Psoas muscle (tissue), 8 donors: ENCODE results near the gene SHMT2. TPM values are rescaled to one million over a fixed set of nuclear protein-coding genes. Genes with fewer than 3 reads are reported as not detected.

Experiments
- ATAC-seq, 4 donors: fragments of 200-7000 bp; cut with Tn5 transposase; one replicate each; pipeline ENCODE4 v1.9.1; 2020; ENCODE audit warnings: moderate library complexity in 3 of 4, mild to moderate bottlenecking in 2 of 4
- DNase-seq, 2 donors: peaks; one replicate each; pipeline ENCODE4 v3.0.0-alpha.2; 2020
- H3K27ac ChIP-seq: fragments of 200-600 bp; one replicate; pipeline ENCODE4 v1.8.0; 2022
- H3K27me3 ChIP-seq, 3 donors: fragments of 200-600 bp in 1 of 3; one replicate each; pipeline versions ENCODE4 v1.6.1 to v1.8.0; 2013 to 2022; ENCODE audit warnings: low read length in 2 of 3, mild to moderate bottlenecking in 2 of 3, moderate library complexity in 1 of 3; ENCODE audit not compliant: insufficient read depth in 3 of 3
- H3K36me3 ChIP-seq, 2 donors: fragments of 200-600 bp in 1 of 2; one replicate each; pipeline versions ENCODE4 v1.6.1 to v1.8.0; 2013 to 2022; ENCODE audit warnings: low read depth in 1 of 2, mild to moderate bottlenecking in 1 of 2, moderate library complexity in 1 of 2; ENCODE audit not compliant: insufficient read depth in 1 of 2
- H3K4me1 ChIP-seq: fragments of 200-600 bp; one replicate; pipeline ENCODE4 v1.8.0; 2022
- H3K4me3 ChIP-seq: fragments of 200-600 bp; one replicate; pipeline ENCODE4 v1.8.0; 2022; ENCODE audit warnings: mild to moderate bottlenecking
- H3K9me3 ChIP-seq: fragments of 200-600 bp; one replicate; pipeline ENCODE4 v1.8.0; 2022
- CTCF ChIP-seq: fragments of 200-600 bp; IDR thresholded peaks from one replicate; pipeline ENCODE4 v1.8.0; 2022; ENCODE audit warnings: antibody characterized with exemption
- WGBS, 3 donors: extraction: QIAGEN DNeasy Blood & Tissue Kit; methylation state at CpG; one replicate each; pipeline versions ENCODE4 v1.1.6 to v1.1.7; 2013; 5-methylcytosine and 5-hydroxymethylcytosine counted together
- intact Hi-C, 2 donors: fragments of 100-400 bp; cut with DNase I; formaldehyde crosslinking; loops; one replicate each; pipeline versions ENCODE4 v1.11.0 to v1.14.2; 2022
- polyA plus RNA-seq, 3 donors: library from polyadenylated mRNA; stranded (reverse); fragments of 200-250 nt; gene quantifications; one replicate each; pipeline ENCODE4 v1.2.3, GENCODE V29; 2013
- total RNA-seq, 4 donors: library from RNA; stranded (reverse); fragmentation: NEBNext Ultra II Directional in 2 of 4; extraction: Animal tissue kit (Norgen Biotek cat#: 25700) in 2 of 4; gene quantifications; one replicate each; pipeline versions ENCODE4 v1.2.1 to v1.2.4, GENCODE V29; 2021 to 2023
- donor health status: healthy with polysubstance abuse.
- donor health status: DM: no; HTN: no; CAD: no; lungs with moderate emphysema.
- donor health status: Bipolar disorder and iron deficiency.
- donor health status: healthy.
- donor health status: DM: yes; HTN: yes; CAD: no.
- donor health status: DM: no; HTN: no; CAD: no.
- donor health status: DM: no; HTN: no; CAD: no.
- donor health status: DM: yes; HTN: yes; CAD: no.

Gene SHMT2
- total and polyA plus RNA-seq, 7 donors, result 36.6 to 66.8 (median 53.6) TPM

GRCh38 chr12:57216014-57216911, 13.2 kb upstream of the SHMT2 start, which contains the start of gene NXPH4:
Gene NXPH4 (plus strand): TSS chr12:57216794. CDS start chr12:57216970, 176 bp downstream.
- H3K9me3 ChIP-seq, result no peaks in the 10 kb centered on the region
- H3K36me3 ChIP-seq, result no peaks in the 10 kb centered on the region
- H3K27ac ChIP-seq, result no peak within 1 kb of the TSS
- WGBS, 3 donors, result 2% methylated on average over 24 to 100 of the region's 102 CpGs
- intact Hi-C loops, result loop anchor here in 1 of 2 donors (10.0 kb wide), 1 partner anchor 249 kb away; no protein-coding TSS in a partner anchor
- no peak for TF ChIP-seq CTCF
- no peak for DNase-seq
- no peak for ATAC-seq
- peaks cover 14% of the 10 kb centered on the region for H3K4me1 ChIP-seq
- H3K4me3 ChIP-seq, result peak within 1 kb of the TSS; percentile 68
- H3K27me3 ChIP-seq, result peaks cover 0 to 59% (median 26%) of the 10 kb centered on the region in 3 donors

- intact Hi-C loops, result loop anchor here in 1 of 2 donors (10.0 kb wide), 1 partner anchor 248 kb away; no protein-coding TSS in a partner anchor
- Histone ChIP-seq H3K36me3 (no peaks in the 10 kb centered on the region), H3K27me3 (peaks cover 0 to 68% (median 29%) of the 10 kb centered on the region in 3 donors), H3K9me3 (no peaks in the 10 kb centered on the region), H3K4me3 (peak overlapping the region; percentile 68), H3K27ac (no peak overlapping the region), H3K4me1 (peaks cover 14% of the 10 kb centered on the region)
- ATAC-seq (no peak), DNase-seq (no peak)
- no peak for TF ChIP-seq CTCF
- 4 to 8% (median 7%) methylated on average over 42 to 63 of the region's 63 CpGs for WGBS, 3 donors
Measured at GRCh38 chr12:57216921-57217879, 12.3 kb upstream of the SHMT2 start.

DNA sequence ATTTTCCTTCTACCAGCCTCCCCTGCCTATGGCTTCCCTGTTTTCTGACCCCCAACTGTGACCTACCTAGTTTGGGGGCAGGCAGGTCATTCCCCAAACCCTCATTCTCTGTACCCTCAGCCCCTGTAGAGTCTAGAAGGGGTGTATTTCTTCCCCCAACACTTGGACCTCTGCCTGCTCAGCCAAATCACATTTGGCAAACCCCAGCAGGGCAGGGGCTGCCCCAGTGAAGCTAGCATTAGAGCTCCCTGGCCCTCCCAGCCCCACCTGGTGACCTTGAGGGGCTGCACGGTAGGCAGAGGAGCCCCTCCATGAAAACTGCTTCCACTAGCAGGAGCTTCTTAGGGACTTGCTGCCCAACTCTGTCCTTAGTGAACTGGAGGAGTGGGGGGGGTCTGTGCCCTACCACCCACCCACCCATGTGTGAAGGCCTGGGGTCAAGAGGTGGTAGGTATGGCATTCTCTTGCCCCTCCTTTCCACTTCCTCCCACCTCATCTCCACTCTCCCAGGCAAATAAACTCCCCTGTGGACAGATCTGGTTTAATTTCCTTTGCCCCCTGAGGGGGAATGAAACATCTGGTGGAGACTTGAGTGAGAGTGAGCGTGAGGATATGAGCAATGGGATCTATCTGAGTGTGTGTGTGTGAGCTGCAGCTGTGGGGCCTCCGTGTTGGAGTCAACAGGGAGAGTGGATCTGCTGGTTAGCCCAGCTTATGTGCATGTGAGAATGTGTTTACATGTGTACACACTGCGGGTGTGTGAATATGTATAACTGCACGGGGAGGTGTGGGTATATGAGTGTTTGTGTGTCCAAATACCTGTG, 11.3 kb upstream of the SHMT2 start:
- no peak overlapping the region for H3K4me3 ChIP-seq
- H3K27ac ChIP-seq, result no peak overlapping the region
- no peaks in the 10 kb centered on the region for H3K36me3 ChIP-seq
- peaks cover 14% of the 10 kb centered on the region for H3K4me1 ChIP-seq
- peaks cover 0 to 74% (median 33%) of the 10 kb centered on the region in 3 donors for H3K27me3 ChIP-seq
- H3K9me3 ChIP-seq, result no peaks in the 10 kb centered on the region
- TF ChIP-seq CTCF, result no peak
- 79 to 86% (median 79%) methylated on average over 5 of the region's 5 CpGs for WGBS, 3 donors
- DNase-seq (no peak), ATAC-seq (no peak)
- intact Hi-C loops, result loop anchor here in 1 of 2 donors (10.0 kb wide), 1 partner anchor 247 kb away; no protein-coding TSS in a partner anchor
